Uterus (tissue), 2 donors: ENCODE results near the gene UBR2.

Source experiments
- CTCF ChIP-seq, 4 experiments: fragments of 200-600 bp in 2 of 4; fragments of 450-650 bp in 2 of 4; sonication (generic) in 2 of 4; IDR thresholded peaks; one replicate each; pipeline ENCODE4 v1.5.1; 2016 to 2019; ENCODE audit warnings: antibody characterized with exemption in 4 of 4, mild to moderate bottlenecking in 2 of 4, moderate library complexity in 1 of 4
- POLR2A ChIP-seq, 2 donors: fragments of 450-650 bp; IDR thresholded peaks; one replicate each; pipeline ENCODE4 v1.6.1; 2016; ENCODE audit warnings: antibody characterized with exemption in 2 of 2, mild to moderate bottlenecking in 1 of 2, moderate library complexity in 1 of 2

- TF ChIP-seq POLR2A (IDR thresholded peaks at IDR 0.05) (no peak), CTCF (IDR thresholded peaks at IDR 0.05) (no peak)
Observed at GRCh38 chr6:42722497-42722896, 158.7 kb downstream of the UBR2 start, which contains the start of gene PRPH2.
